ENCODE measurements around the gene DUSP19.

The DUSP19 gene

GRCh38 chr2:183126635-183127034 lies 48.1 kb downstream of the DUSP19 start:
- no peak for DNase-seq

- no peak for DNase-seq
These were observed 55.5 kb downstream of the DUSP19 start for GRCh38 chr2:183134016-183134415.

GRCh38 chr2:183148955-183149354 lies 70.4 kb downstream of the DUSP19 start:
- no peak for DNase-seq

GRCh38 chr2:183149489-183149888 lies 70.9 kb downstream of the DUSP19 start:
- DNase-seq = no peak
